NCI-H345 treated with DMSO at 0.1 percent for 48 hours (cell line): ENCODE data around the gene FGFBP2.

Source experiments
- DNase-seq: peaks from one replicate; lab custom pipeline; 2025; ENCODE audit not compliant: unreplicated experiment; lab: John Stamatoyannopoulos, UW

Gene FGFBP2, protein sequence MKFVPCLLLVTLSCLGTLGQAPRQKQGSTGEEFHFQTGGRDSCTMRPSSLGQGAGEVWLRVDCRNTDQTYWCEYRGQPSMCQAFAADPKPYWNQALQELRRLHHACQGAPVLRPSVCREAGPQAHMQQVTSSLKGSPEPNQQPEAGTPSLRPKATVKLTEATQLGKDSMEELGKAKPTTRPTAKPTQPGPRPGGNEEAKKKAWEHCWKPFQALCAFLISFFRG

DNA sequence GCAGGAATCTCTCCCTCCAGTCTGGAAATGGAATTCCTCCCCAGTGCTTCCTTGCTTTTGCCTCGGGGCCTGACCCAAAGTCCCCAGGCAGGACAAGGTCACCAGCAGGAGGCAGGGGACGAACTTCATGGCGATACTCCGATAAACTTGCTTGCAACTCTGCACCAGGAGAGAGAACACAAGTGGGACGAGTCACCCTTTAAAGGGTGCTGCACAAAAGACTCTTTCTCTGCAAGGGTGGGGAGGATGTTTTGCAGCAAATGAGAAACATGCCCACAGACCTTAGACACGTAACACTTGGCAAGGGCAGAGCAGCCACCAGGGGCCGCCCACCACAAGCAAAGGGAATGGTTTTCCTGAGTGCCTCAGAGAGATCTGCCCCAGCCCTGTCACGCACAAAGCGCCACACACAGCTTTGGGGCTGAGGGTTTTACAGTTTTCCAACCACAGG, at the start of gene FGFBP2:
Gene FGFBP2, minus strand, starts transcription at position 175 of the 451 bp plus-strand sequence. Its CDS starts 46 bp downstream, at position 129.
- no peak for DNase-seq

DNA sequence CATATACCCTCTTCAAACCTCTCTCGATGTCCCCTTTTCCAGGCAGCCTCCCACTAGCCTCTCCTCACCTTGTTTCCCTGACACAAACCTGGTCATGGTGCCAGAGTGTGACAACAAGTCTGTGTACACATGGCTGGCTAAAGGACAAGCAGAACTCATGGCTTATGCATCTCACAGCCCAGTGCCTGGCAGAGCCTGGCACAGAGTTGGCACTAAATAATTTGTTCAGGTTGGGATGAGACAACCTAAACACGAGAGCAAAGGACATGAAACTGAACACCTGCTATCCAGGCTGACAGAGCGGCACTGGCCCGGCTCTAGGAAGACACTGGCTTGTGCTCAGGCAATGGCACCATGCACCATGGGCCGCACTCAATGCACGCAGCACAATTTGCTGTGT, 48.2 kb upstream of the FGFBP2 start:
- DNase-seq: no peak

DNA sequence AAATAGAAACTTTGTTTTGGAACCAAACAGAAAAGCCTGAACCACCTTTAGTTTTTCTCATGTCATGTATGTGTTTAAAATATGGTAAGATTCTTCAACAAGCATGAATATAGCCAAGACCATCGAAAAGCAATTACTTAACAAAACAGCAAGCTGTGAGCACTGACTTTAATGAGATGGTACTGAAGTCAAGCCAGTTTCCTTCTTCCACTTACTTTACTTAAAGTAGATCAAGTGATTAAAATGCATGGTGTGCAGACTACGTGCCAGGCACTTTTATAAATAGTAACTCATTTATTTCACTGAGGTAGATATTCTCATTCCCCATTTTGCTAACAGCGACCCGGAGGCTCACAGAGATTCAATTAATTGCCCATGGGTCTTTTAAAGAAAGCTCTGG, 46.2 kb upstream of the FGFBP2 start:
- DNase-seq: no peak

DNA sequence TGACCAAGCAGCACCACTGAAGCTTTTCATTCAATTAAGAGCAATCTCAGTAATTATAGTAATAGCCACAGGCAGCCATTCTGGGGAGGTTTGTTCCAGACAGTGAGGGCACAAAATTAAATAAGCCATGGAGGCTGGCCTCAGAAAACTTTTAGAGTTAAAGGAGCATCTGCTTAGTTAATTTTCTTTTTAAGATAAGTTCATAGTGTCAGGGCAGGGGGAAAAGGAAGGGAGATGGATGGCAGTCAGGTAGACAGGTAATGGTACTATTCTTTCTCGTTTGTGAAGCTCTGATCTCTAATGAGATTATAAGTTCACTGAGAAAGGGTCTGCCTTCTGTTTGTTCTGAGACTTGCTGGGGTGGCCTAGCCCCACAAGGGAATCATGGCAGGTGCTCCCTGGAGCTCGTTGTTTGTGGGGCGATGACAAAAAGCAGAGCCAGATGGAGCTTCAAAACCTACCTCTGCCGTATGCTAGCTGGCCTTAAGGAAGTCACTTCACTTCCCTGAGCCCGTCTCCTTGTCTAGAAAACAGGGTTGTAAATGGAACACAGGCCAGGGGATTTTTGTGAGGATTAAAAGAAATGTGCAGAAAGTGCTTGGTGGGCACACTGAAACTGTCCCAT, 44.6 kb upstream of the FGFBP2 start:
- no peak for DNase-seq

DNA sequence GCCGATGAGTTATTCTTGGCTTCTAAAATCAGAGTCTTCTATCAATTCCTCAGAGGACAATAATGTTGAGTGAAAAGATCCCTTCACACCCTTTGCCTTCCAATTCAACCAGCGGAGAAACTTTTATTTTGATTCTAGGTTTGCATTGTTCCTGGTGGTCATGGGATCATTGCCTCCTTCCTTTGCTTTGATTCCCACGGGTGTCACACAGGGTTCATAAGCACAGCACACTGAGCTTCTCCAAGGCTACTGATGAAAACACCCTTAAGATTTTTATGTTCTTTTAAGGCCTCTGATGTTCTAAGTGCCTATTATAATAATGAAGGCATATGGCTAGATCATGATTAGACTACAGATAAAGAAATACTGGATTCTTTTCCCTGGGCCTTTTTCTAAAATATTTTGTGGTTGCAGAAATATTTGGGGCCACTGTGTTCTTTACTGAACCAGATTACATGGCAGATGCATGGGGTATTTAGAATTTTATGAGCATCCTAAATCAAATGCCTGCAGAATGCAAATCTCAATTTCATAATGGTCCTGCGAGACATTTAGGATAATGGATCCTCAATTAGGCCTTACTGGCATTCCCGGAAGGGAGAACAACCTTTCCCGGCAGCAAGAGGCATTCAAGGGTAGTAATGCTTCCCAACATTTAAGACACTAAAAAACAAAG, 43.9 kb upstream of the FGFBP2 start:
- DNase-seq: no peak

DNA sequence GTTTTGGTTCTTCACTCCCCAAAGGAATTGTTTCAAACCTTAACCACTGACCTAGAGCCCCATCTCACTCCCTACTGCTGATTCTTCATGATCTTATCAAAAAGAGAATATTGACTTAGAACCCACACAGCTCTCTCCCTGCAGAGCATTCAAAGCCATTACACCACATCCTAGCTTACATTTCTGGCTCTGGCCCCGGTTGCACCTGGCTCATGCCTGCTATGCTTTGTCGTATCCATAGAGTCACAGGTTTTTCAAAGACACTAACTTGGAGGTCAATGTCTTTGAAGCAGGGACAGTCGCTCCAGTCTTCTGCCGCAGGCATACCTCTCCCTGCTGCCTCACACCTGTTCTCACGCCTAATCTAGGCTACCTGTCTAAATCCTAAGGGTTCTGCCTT, 42.7 kb upstream of the FGFBP2 start:
- no peak for DNase-seq

DNA sequence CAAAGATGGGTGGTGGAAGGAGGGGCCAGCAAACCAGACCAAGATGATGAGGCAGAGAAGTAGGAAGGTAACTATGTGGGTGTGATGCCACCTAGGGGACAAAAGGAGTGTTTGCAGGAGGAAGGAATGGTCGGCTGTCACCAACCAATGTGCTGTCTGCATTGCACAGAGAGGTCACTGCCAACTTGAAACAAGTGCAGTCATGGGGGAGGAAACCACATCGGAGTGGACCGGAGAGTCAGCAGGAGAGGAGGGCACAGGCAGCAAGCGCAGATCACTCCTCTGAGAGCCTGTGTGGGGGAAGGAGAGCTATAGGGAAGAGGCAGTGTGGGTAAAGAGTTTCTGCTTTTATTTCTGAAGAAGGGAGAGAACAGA, 38.5 kb upstream of the FGFBP2 start:
- DNase-seq: no peak

DNA sequence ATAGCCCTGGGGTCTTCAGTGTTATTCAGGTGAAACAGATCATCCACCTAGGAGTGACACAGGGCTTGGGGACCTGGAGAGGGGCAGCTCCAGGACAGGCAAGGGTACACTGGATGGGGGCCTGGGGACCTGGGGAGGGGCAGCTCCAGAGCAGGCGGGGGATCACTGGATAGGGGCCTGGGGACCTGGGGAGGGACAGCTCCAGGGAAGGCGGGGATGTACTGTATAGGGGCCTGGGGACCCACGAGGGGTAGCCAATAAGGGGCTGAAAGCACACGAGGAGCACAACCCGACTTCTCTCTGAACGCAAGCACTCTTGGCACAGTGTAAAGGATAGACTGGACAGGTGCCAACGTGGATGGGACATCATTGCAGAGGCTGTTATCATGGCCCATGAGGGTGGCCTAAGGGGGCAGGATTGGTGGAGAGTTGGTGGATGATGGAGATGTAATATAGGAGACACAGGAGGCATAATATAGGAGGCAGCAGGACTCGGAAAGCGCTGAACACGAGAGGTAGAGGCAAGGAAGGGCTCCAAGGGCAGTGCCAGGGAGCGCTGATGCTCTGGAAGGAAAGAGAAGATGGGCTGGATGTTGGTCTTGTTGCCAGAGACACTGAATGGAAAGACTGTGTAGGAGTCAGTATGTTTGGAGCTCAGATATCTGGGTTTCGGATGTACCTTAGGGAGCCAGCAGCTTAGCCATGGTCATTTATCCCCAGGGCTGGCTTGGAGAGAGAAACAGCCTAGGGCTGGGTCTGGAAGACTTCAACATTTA, 37.9 kb upstream of the FGFBP2 start:
- DNase-seq: no peak

DNA sequence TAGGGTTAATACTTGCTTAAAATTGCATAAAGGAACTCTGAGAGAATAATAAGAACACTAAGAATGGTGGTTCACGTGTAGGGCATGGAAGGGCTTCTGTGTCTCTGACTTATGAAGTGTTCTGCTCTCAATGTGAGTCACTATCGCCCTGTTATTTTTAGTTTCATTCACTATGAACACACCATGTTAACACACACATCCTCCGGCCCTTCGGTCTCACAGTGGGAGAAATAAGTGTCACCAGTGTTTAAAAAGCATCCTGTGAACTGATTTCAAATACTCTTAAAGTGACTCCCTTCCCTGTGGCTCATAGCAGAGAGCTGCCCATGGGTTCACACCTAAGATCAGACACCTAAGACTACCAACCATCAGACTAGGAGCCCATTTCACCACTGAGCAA, 33.8 kb upstream of the FGFBP2 start:
- no peak for DNase-seq

DNA sequence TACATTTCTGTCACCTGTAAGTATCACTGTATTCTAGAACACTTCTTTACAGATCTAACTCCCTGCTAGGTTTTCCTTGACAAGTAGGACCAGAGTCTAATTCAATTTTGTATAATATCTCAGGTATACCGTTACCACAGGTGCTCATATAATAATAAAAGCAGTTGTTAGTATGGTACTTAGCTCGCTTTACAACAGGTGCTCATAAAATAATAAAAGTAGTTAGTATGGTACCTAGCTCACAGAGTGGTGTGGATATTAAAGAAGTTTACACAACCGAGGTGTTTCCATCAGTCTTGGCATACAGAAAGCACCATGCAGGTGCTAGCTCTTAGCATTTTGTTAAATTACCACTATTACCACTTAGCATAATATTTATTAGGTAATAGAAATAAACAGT, 32.9 kb upstream of the FGFBP2 start:
- DNase-seq: no peak

DNA sequence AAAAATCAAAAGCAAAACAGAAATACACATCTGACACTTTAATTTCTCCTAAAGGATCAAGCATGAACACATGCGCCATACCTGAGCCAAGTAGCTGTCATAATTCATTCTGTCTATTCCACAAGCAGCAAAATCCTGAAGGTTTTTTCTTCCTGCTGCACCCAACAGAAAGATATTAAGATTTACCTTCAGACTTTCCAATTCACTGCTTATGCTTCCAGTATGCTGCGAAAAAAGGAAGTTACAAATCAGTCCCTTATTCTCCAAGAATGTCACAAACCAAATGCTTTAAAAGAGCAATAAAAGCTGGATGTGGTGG, 29.2 kb upstream of the FGFBP2 start:
- no peak for DNase-seq

DNA sequence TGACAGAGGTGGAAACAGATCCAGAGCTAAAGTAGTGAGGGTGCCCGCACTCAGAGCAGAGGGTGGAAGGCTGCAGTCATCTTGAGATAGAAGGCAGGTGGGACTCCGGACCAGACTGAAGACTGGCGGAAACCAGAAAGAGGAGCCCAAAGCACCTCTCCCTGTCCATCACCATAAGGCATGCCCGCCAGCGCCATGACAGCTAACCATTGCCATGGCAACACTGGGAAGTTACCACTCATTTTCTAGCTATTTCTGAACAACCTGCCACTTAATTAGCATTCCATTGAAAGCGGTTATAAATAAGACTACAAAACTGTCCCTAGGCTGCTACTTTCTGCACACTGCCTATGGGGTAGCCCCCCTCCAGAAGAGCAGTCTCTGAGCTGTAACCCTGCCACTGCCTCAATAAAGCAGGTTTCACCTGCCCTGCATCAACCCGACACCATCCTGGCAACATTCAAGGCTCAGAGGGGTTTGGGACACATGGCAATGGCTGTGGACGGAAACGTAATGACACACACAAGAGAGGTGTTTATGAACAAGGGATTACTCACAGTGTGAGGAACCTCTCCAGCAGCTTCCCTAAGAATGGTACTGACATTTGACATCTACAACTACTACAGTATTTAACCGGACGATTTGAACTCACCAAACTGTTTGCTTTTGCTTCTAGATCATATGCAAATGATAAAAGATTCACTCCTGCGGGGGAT, 27.8 kb upstream of the FGFBP2 start:
- no peak for DNase-seq

DNA sequence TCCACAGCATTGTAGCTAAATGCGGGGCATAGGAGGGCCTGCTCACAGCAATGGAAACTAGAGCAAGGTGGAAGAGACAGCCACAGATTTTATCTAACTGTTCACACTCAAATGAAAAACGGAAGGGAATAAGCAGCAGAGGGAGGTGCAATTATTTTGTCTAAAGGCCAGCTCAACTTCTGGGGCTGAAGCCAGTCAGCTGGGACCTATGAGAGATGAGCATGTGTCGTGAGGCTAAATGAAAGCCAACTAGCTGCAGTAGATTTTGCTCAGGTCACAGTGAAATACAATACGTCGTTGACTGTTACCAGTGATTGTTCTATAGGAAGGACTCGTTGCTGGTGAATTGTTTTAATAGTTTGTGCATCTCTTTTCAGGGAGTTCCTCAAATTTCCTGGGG, 26.4 kb upstream of the FGFBP2 start:
- DNase-seq: no peak

DNA sequence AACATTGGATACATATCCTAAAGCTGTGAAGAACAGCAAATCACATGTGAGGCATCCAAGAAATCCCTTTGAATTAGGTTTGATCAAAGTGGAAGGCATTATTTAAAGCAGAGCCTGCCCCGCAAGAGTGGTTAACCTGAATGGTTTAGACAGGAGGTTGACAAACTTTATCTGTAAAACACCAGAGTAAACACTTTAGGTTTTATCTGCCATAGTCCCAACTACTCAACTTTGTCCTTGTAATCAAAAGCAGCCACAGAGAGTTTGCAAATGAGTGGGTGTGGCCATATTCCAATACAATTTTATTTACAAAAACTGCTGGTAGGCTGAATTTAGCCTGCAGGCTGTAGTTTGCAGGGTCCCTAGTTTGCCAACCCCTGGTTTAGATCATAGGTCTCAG, 25.2 kb upstream of the FGFBP2 start:
- DNase-seq: no peak

DNA sequence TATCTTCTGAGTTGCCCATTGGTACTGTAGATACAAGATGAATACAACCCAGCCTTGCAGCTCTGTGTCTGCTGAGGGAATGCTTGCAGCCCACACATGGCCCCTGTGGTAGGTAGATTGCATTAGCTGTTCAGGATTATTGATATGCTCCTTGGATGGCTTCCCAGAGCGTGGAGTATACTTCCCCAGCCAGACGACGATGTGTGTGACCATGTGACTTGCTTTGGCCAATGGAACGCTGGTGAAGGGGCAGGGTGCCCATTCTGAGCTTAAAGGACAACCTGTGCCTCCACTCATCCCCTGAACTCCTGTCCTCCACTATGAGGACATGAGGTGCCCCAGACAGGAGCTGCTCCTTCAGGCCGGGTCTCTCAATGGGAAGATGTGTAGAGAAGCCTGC, 23.9 kb upstream of the FGFBP2 start:
- DNase-seq: no peak

DNA sequence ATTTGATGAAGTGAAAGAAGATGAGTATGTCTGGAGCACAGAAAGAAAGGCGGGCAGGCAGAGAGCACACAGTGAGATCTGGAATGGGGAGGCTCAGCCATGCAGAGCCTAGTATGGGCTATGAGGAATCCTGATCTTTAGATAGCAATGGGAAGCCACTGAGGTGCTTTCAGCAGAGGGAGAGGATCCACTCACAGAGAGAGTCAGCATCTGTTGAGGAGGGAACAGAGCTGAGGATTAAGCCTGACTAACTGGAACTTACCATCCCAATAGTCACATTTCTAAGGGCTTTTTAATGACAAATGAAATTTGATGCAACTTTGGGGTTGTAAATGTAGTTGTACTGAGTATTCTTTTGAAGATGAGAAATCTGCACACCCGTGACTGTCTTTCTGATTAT, 20.6 kb upstream of the FGFBP2 start:
- no peak for DNase-seq

DNA sequence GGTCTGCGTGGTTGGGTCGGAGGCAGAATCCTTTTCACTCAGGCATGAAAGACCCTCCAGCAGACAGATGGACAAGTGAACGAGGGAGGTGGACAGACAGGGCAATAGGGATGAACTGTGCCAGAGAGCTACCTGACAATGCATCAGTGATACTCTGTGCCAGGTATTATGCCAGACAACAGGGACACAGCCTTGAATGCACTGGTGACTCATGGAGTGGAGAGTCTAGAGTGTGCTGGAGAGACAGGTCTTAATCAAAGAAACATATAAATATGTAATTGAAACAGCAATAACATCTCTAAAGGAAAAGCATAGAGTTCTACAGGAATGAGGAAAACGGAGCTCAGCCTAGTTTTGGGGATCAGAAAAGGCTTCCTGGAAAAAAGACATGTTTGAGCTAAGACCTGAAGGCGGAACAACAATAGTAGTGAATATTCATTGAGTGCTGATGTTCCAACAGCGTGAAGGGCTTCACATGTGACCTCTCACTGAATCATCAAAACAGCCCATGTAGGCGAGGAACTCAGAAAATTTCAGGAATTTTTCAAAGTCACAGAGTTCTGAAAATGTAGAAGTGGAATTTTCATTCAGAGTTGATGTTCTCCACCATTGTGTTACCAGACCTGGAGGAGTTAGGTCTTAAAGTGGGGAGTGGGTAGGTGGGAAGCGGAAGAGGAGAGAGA, 20.0 kb upstream of the FGFBP2 start:
- no peak for DNase-seq

DNA sequence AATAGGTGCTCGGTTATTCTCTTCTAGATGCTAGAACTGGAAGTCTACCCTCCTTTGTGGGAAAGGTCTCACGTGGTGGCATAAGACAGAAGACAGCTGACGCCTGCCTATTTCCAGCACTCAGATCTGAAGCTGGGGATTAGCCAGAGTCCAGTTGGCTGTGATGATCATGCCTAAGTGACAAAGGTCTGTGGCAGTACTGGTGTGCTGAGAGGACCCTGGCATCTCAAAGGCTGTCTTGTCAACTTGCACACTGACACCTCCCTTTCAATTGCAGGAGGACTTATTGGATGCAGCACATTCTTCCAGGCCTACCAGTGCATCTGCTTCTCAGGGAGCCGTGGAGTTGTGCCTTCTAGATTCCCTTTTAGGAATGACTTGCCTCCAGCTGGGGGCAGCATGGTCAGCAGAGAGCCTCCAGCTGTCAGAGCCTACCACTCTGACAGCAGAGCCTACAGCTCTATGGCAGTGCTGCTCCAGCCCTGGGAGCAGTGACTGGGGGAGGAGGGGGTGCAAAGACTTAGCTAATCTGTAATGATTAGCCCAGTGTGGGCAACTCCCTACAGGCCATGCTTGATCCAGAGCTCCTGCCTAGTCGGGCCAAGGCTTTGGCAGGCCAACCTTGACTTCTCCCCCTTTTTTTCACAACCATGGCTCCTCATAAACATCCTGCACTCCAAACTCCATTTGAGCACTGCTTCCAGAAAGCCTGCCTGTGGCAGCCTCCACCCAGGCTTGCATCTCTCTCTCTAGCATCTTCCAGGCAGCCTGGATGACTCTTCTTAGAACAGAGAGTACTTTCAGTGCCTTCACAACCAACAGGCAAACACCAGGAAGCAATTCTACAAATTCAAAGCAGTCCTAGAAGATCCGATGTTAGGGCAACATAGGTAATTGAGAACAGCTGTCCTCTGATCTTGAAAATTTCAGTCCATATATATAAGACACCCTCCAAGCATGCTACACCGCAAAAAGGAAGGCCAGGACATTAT, 13.8 kb upstream of the FGFBP2 start:
- DNase-seq: no peak

DNA sequence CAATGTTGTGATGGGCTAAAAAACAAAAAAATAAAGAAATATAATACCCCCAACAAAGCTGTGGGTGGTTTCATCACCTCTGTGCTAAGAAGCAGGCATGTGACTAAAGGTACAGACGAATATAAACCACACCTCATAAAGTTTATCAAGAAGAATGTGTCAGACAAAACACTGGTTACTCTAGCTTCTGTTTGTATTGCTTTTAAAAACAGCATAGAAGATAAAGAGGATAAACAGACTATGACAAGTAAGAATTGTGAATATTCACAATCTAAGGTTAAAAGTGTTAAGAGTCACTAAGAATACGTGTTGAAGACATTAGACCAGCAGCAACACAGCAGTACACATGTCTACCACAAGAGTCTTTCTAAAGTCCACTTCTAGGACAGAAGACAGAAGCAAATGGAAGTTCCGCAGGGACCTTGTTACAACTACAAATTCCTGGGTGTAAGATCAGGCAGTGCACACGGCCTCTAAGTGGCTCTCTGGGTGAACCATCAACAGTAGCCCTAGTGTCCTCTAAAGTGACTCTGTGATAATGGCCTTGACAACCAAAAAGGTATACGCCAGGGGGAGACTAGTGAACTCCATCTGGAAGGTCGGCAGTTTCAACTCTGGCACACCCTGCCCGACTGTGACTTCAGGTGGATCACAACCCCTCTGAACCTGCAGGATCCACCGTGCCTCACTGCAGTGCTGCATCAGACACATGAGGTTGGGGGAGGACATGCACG, 8.3 kb upstream of the FGFBP2 start:
- no peak for DNase-seq
